ENCODE results near the gene RRP12. TPM values are rescaled to one million over a fixed set of nuclear protein-coding genes. Genes with fewer than 3 reads are reported as not detected.

RRP12 gene
- total RNA-seq, 2 donors from 2014 or later = 17.7 to 29.3 TPM

- ATAC-seq (ENCODE audit: insufficient number of reproducible peaks, low FRiP score, low read depth) = no peak
- H3K4me3 ChIP-seq = no peak overlapping the region
- TF ChIP-seq CTCF (IDR thresholded peaks at IDR 0.05) = no peak
These were observed 43.1 kb upstream of the RRP12 start for GRCh38 chr10:97444212-97444611.

GRCh38 chr10:97442277-97442676 is 41.1 kb upstream of the RRP12 start:
- no peak for ATAC-seq (ENCODE audit: insufficient number of reproducible peaks, low FRiP score, low read depth)
- no peak overlapping the region for H3K27ac ChIP-seq
- H3K27me3 ChIP-seq (replicated peaks; ENCODE audit: insufficient read depth) = no peaks in the 10 kb centered on the region
- no peak for DNase-seq (ENCODE audit: low spot score)
- no peak overlapping the region for H3K4me3 ChIP-seq
- peaks cover 11 to 17% of the 10 kb centered on the region in 2 donors for H3K4me1 ChIP-seq (ENCODE audit: control insufficient read depth in 1 of 2, low read depth in 2 of 2)
- peaks cover 19% of the 10 kb centered on the region for H3K36me3 ChIP-seq
- no peak for TF ChIP-seq CTCF (IDR thresholded peaks at IDR 0.05)
- H3K9me3 ChIP-seq = no peaks in the 10 kb centered on the region

More at GRCh38 chr10:97444212-97444611, 43.1 kb upstream of the RRP12 start:
- Histone ChIP-seq H3K4me1 (ENCODE audit: control insufficient read depth in 1 of 2, low read depth in 2 of 2) (peaks cover 15 to 33% of the 10 kb centered on the region in 2 donors), H3K9me3 (no peaks in the 10 kb centered on the region), H3K27me3 (replicated peaks; ENCODE audit: insufficient read depth) (no peaks in the 10 kb centered on the region), H3K36me3 (peaks cover 2% of the 10 kb centered on the region), H3K27ac (no peak overlapping the region)
- DNase-seq (ENCODE audit: low spot score) = no peak

GRCh38 chr10:97435211-97435610 is 34.1 kb upstream of the RRP12 start:
- DNase-seq (ENCODE audit: low spot score) (no peak), ATAC-seq (ENCODE audit: insufficient number of reproducible peaks, low FRiP score, low read depth) (no peak)
- TF ChIP-seq CTCF (IDR thresholded peaks at IDR 0.05) = no peak
- H3K9me3 ChIP-seq = no peaks in the 10 kb centered on the region
- H3K4me1 ChIP-seq (ENCODE audit: control insufficient read depth in 1 of 2, low read depth in 2 of 2) = no peaks in the 10 kb centered on the region
- H3K27ac ChIP-seq = no peak overlapping the region
- H3K27me3 ChIP-seq (replicated peaks; ENCODE audit: insufficient read depth) = no peaks in the 10 kb centered on the region
- H3K36me3 ChIP-seq = peaks cover 68% of the 10 kb centered on the region
- H3K4me3 ChIP-seq = no peak overlapping the region

- no peaks in the 10 kb centered on the region for H3K9me3 ChIP-seq
- ATAC-seq (ENCODE audit: insufficient number of reproducible peaks, low FRiP score, low read depth) = no peak
- H3K4me1 ChIP-seq (ENCODE audit: control insufficient read depth in 1 of 2, low read depth in 2 of 2) = no peaks in the 10 kb centered on the region
- no peak for DNase-seq (ENCODE audit: low spot score)
- TF ChIP-seq CTCF (IDR thresholded peaks at IDR 0.05) = no peak
- no peak overlapping the region for H3K27ac ChIP-seq
- H3K36me3 ChIP-seq = peaks cover 68% of the 10 kb centered on the region
- no peak overlapping the region for H3K4me3 ChIP-seq
- H3K27me3 ChIP-seq (replicated peaks; ENCODE audit: insufficient read depth) = no peaks in the 10 kb centered on the region
These were observed 33.4 kb upstream of the RRP12 start for GRCh38 chr10:97434557-97434956.

GRCh38 chr10:97434055-97434454 is 32.9 kb upstream of the RRP12 start:
- Histone ChIP-seq H3K36me3 (peaks cover 65% of the 10 kb centered on the region), H3K27ac (no peak overlapping the region), H3K27me3 (replicated peaks; ENCODE audit: insufficient read depth) (no peaks in the 10 kb centered on the region), H3K9me3 (no peaks in the 10 kb centered on the region), H3K4me3 (no peak overlapping the region), H3K4me1 (ENCODE audit: control insufficient read depth in 1 of 2, low read depth in 2 of 2) (no peaks in the 10 kb centered on the region)
- no peak for ATAC-seq (ENCODE audit: insufficient number of reproducible peaks, low FRiP score, low read depth)
- TF ChIP-seq CTCF (IDR thresholded peaks at IDR 0.05) = no peak
- DNase-seq (ENCODE audit: low spot score) = no peak
